Activated gamma-delta T cell treated with anti-CD3 and anti-CD28 coated beads, Interleukin-2, amount 50 U/mL, for 16 hours (primary cell): Measurements from ENCODE around the gene TBC1D10A.

Experiments
- DNase-seq: peaks from one replicate; pipeline ENCODE4 v3.0.0-alpha.2; 2020; ENCODE audit warnings: low read depth

Gene TBC1D10A

GRCh38 chr22:30245985-30246813 lies 80.5 kb downstream of the TBC1D10A start, which contains the start of gene LIF:
TSS of gene LIF (minus strand) at chr22:30246759. CDS start at chr22:30246695, 64 bp downstream.
- peak; percentile 33 for DNase-seq

DNA sequence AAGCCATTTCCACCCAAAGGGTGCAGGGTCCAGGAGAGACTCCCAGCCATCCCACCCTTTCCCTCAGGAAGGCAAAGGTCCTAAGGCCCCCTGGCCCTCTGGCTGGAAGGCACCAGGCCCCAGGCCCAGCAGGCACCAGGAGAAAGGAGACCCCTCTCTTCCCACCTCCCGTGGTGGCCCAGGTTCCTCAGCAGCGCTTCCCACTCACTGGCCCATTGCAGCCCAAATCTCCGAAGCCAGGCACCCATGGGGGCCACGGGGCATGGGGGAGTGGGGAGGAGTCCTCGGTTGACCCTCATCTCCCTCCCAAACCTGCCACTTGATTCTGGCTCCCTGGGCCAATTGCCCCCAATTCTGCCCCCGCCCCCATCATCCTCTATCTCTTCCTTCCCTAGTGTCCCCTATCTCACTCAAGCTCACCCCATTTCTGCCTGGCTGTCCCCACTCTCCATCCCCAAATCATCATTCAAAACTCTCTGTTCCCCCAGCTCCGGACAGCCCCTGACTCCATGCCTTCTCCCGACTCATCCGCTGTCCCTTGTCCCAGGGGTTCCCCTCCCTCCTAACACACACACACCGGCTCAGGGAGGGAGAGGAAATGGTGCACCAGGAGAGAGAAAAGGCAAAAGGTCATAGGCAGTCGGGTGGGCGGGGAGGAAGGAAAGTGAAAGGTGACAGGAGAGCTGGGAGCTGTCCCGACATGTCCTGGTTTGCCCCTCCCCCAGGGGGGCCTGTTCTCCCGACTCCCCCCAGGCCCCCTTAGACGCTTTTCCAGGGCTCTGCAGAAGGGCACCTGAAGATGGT lies 81.4 kb downstream of the TBC1D10A start:
- no peak for DNase-seq

DNA sequence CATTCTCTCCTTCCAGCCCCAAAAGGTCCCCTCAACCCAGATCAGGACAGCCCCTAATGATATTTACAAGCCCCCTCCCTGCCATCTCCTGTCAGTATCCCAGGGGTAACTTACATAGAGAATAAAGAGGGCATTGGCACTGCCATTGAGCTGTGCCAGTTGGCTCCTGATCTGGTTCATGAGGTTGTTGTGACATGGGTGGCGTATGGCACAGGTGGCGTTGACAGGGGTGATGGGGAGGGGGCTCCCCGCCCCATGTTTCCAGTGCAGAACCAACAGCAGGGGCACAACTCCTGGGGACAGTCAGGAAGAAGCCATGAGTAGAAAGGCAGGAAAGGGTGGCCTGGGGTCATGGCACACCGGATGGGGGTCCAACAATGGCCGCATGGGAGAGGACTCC lies 82.1 kb downstream of the TBC1D10A start:
- no peak for DNase-seq

DNA sequence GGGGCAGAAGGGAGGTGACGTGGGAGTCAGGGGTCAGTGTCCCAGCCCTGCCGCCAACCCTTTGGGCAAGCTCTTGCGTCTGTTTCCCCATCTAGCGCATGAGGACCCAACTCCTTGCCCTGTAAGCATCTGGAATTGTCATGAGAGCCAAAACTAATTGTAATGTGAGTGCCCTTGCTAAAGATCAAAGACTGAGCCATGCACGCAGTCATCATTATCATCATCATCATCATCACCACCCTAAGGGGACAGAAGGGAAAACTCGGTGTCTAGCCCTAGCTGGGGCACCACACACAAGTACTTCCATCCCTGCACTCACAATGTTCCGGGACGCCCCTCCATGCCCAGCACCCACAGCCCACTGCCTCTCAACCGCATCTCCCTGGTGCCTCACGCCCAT lies 82.7 kb downstream of the TBC1D10A start:
- no peak for DNase-seq

GRCh38 chr22:30243661-30244060 lies 83.1 kb downstream of the TBC1D10A start:
- no peak for DNase-seq
